RCC 7860 (cell line): ENCODE results near the gene PRSS36.
"Not testable (repeated sequence)": the region's sequence is repeated elsewhere in the genome, so short reads cannot be mapped to it uniquely, and the experiment has no call there.

ENCODE experiments used
- DNase-seq: peaks from one replicate; pipeline ENCODE4 v3.0.0-alpha.2; 2015; ENCODE audit warnings: low spot score
- FAIRE-seq: peaks from 2 replicates; lab custom pipeline; 2012; peaks lifted over from hg19 to GRCh38; lab: Jason Lieb, UNC

PRSS36 gene

DNA sequence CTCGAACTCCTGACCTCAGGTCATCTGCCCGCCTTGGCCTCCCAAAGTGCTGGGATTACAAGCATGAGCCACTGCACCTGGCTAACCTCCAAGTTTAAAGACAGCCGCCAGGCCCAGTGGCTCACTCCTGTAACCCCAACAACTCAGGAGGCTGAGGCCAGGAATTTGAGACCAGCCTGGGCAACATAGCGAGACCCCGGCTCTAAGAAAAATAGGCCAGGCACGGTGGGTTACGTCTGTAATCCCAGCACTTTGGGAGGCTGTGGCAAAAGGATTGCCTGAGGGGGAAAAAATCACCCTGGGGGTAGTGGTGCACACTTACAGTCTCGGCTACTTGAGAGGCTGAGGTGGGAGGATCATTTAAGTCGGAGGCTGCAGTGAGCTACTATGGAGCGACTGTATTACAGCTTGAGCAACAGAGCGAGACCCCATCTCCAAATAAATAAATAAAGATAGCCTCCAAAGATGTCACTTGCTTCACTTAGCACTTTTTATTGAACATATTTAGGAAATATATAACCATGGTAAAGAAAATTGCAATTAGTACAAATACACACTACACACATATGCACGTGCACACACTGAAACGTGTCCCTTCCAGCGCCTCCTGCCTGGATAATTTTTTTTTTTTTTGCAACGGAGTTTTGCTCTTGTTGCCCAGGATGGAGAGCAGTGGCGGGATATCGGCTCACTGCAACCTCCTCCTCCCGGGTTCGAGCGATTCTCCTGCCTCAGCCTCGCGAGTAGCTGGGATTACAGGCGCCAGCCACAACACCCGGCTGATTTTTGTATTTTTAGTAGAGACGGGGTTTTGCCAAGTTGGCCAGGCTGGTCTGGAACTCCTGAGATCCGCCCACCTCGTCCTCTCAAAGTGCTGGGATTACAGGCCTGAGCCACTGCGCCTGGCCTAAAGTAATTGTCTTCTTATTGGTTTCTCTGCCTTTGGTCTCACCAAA lies 43.1 kb downstream of the PRSS36 start:
- FAIRE-seq: no peak
- no peak for DNase-seq

DNA sequence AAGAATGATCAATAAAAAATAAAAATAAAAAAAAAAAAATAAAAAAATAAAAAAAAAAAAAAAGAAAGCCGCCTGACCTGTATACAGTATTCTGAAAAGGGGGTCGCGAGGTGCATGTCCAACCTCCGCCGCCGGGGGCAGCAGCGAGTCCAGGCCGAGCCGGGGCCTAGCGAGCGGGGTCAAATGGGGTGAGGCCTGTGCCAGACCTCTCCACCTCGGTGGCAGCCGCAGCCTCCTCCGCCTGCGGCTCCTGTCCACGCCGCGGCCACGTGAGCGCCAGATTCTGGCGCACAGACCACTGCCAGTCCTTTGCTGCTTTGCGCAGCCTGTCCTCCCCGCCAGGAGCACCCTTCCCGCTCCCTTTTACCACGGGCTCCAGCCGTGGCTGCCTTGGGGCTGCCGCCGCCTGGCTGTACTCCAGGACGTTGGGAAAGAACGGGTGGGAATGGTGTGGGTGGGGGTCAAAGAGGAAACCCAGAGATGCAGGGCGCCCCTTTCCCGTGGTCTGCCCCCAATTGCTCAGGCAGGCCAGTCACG lies 44.1 kb downstream of the PRSS36 start:
- peak; percentile 48 for DNase-seq
- no peak for FAIRE-seq

DNA sequence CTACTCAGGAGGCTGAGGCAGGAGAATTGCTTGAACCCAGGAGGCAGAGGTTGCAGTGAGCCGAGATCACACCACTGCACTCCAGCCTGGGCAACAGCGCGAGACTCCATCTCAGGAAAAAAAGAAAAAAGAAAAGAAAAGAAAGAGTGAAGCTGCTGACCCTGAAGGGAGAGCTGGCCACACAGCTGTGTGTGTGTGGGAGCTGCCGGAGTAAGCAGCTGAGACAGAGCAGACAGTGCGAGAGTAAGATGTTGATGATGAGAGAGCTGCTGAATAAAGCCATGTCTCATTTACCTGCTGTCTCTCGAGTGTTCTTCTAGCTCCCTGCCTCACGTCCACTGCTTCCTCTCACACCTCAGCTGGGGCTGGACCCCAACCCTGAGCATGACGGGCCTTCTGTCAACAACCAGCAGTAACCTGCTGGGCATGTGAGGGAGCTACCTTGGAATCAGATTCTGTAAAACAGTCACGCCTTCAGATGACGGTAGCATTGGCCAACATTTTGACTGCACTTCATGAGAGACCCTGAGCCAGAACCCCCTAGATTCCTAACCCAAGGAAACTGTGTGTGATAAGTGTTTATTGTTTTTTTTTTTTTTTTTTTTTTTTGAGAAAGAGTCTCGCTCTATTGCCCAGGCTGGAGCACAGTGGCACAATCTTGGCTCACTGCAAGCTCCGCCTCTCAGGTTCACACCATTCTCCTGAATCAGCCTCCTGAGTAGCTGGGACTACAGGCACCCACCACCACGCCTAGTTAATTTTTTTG lies 48.8 kb downstream of the PRSS36 start:
- not testable (repeated sequence) for DNase-seq, FAIRE-seq

GRCh38 chr16:31099860-31100638 lies 49.8 kb downstream of the PRSS36 start:
- DNase-seq: peak; percentile 41
- FAIRE-seq: no peak

DNA sequence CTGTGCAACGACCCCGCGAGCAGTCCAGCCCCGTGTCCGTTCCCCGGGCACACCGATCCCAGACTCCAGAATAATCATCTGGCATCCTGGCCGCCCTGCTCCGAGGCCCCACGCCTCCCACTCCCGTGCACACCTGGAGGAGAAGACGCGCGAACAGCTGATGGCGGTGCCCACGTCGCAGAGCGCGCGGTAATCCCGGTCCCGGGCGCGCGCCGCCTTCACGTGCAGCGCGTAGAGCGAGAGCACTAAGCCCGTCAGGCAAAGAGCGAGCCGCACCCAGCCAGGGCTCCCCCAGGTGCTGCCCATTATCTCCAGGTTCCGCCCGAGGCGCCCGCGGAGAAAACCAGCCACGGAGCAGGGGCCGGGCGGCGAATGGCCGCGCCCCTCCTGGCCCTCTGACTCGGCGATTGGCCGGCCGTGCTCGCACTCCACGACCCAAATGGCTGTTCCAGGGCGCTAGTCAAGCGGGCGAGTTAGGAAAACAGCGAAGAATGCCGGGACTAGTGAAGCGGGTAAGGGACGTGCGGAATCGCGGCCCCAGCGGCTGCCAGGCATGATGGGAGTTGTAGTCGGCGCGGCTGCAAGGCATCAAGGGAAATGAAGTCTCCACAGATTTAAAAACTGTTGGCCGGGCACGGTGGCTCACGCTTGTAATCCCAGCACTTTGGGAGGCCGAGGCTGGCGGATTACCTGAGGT lies 55.3 kb downstream of the PRSS36 start, which contains the start of gene VKORC1:
Gene VKORC1 (minus strand): TSS at position 374 of the 697 bp plus-strand sequence. CDS start 68 bp downstream, at position 306.
- FAIRE-seq (peak; percentile 88), DNase-seq (peak; percentile 96)

DNA sequence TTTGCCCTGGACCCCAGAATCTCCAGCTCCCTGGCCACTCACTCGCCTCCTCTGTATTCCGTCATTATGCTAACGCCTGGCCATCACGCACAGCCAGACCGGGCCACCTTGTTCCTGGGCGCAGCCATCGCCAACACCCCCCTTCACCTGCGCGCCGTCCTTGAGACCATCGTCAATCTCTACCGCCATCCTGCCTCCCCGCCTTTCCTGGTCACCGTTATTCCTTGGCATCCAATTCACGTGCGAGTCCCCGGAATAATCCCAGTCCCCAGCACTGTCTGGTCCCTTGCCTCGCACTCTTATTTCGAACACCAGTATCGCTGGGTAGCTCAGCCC lies 55.8 kb downstream of the PRSS36 start:
- FAIRE-seq: no peak
- no peak for DNase-seq

- FAIRE-seq (no peak), DNase-seq (peak; percentile 30)
Measured at GRCh38 chr16:31093132-31093703, 56.6 kb downstream of the PRSS36 start.

- DNase-seq (no peak), FAIRE-seq (no peak)
Measured at GRCh38 chr16:31092330-31092729, 57.5 kb downstream of the PRSS36 start.

DNA sequence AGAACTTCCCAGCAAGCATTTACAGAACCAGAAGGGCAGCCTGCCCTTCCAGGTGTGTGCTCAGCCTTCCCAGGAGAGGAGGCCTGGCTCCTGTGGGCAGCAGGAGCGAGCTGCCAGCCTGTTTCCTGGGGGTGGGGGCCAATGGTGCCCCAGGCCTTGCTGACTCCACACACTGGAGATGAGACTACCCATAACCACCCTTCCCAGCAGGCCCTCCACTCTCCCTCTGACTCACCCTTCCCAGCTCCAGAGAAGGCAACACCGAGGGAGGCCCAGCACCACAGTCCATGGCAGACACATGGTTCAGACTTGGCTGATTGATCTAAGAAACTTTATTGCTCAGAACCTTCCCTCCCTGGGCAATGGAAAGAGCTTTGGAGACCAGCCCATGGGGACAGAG lies 59.3 kb downstream of the PRSS36 start:
- FAIRE-seq (no peak), DNase-seq (peak; percentile 57)

DNA sequence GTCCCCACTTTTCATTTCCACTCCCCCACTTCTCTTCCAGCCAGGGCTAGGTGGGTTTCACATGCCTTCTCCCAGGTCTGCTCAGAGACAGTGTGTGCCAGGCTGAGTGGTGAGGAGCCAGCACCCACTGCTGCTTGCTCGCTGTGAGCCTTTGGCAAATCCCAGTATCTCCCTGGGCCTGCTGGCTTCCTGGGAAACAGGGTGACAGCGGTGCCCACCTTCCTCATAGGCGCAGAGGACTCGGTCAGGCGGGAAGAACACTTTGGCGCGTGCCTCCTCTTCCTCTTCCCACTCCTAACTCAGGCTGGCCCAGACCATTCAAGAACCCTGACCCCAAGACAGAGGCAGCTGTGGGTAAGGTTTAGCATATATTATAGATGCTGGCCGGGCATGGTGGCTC lies 60.7 kb downstream of the PRSS36 start:
- DNase-seq: no peak
- FAIRE-seq: no peak
